Hematopoietic multipotent progenitor cell treated with erythropoietin and hydrocortisone succinate and interleukin-3 and kit ligand, for 15 days (in vitro differentiated cells): ENCODE measurements around the gene INPP4A.

Experiments
- DNase-seq: peaks from one replicate; pipeline ENCODE4 v3.0.0-alpha.2; 2015; ENCODE audit warnings: low spot score

INPP4A gene

GRCh38 chr2:98637401-98638147, 192.9 kb downstream of the INPP4A start:
- DNase-seq, result no peak

- DNase-seq, result no peak
Observed at GRCh38 chr2:98643496-98644100, 198.9 kb downstream of the INPP4A start.
